ENCODE data around the gene TRMT6. TPM values are rescaled to one million over a fixed set of nuclear protein-coding genes. Genes with fewer than 3 reads are reported as not detected.

The TRMT6 gene
- total and polyA plus RNA-seq, 4 donors: 3.1 to 6.2 (median 4.0) TPM

DNA sequence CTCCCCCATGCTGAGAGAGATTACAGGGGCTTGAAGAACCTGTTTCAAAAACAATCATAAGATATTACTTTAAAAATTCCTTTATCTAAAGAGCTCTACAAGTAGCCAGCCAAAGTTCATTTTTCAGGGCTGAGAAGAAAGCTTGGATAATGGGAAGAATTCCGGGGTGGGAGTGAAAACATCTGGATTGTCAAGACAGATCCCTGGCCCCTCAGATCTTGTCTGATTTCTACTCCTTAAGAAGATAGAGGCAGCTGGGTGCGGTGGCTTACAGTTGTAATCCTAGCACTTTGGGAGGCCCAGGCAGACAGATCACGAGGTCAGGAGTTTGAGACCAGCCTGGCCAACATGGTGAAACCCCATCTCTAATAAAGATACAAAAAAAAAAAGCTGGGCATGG lies 24.8 kb downstream of the TRMT6 start:
- TF ChIP-seq SP1 (IDR thresholded peaks at IDR 0.05): no peak
- TF ChIP-seq GABPA (IDR thresholded peaks at IDR 0.05 in 1 of 2, conservative IDR thresholded peaks at IDR 0.05 in 1 of 2): no peak
- TF ChIP-seq REST (IDR thresholded peaks at IDR 0.05): no peak
- TF ChIP-seq MAX (IDR thresholded peaks at IDR 0.05): no peak
- TF ChIP-seq RAD21 (IDR thresholded peaks at IDR 0.05): no peak
- TF ChIP-seq YY1 (IDR thresholded peaks at IDR 0.05): no peak
- TF ChIP-seq JUND (IDR thresholded peaks at IDR 0.05): no peak
- TF ChIP-seq HNF4A (conservative IDR thresholded peaks at IDR 0.05): no peak
- TF ChIP-seq TAF1 (conservative IDR thresholded peaks at IDR 0.05): no peak
- no peak for TF ChIP-seq ATF3 (IDR thresholded peaks at IDR 0.05)
- TF ChIP-seq NR2F2 (IDR thresholded peaks at IDR 0.05): no peak
- TF ChIP-seq FOXA1 (IDR thresholded peaks at IDR 0.05): no peak
- no peak for TF ChIP-seq HNF4G (IDR thresholded peaks at IDR 0.05)
- no peak for TF ChIP-seq FOXA2 (IDR thresholded peaks at IDR 0.05)
- no peaks in the 10 kb centered on the region for H3K36me3 ChIP-seq (ENCODE audit: control insufficient read depth in 4 of 4, insufficient read depth in 3 of 4, low read depth in 1 of 4, low read length in 3 of 4)
- H3K4me1 ChIP-seq (ENCODE audit: control insufficient read depth in 4 of 4, insufficient read depth in 4 of 4, low read length in 3 of 4): no peaks in the 10 kb centered on the region
- DNase-seq (ENCODE audit: low spot score): no peak
- H3K4me3 ChIP-seq (ENCODE audit: low read depth in 1 of 3, low read length in 3 of 3): no peak overlapping the region
- H3K9ac ChIP-seq (ENCODE audit: low read depth in 1 of 2, low read length in 2 of 2): no peak overlapping the region
- no peak overlapping the region for H3K27ac ChIP-seq (ENCODE audit: low read depth in 1 of 2, low read length in 2 of 2)
- H3K27me3 ChIP-seq (ENCODE audit: control insufficient read depth in 4 of 4, insufficient read depth in 4 of 4, low read length in 3 of 4): peaks cover 0 to 3% (median 0%) of the 10 kb centered on the region in 4 donors
- WGBS: 62% methylated on average over 3 of the region's 3 CpGs
- no peaks in the 10 kb centered on the region for H3K9me3 ChIP-seq (ENCODE audit: control insufficient read depth in 4 of 4, low read length in 3 of 4)

- no peaks in the 10 kb centered on the region for H3K36me3 ChIP-seq (ENCODE audit: control insufficient read depth in 4 of 4, insufficient read depth in 3 of 4, low read depth in 1 of 4, low read length in 3 of 4)
- H3K27ac ChIP-seq (ENCODE audit: low read depth in 1 of 2, low read length in 2 of 2): no peak overlapping the region
- no peaks in the 10 kb centered on the region for H3K9me3 ChIP-seq (ENCODE audit: control insufficient read depth in 4 of 4, low read length in 3 of 4)
- 60% methylated on average over 5 of the region's 5 CpGs for WGBS
- H3K4me3 ChIP-seq (ENCODE audit: low read depth in 1 of 3, low read length in 3 of 3): no peak overlapping the region
- H3K4me1 ChIP-seq (ENCODE audit: control insufficient read depth in 4 of 4, insufficient read depth in 4 of 4, low read length in 3 of 4): no peaks in the 10 kb centered on the region
- no peak for DNase-seq (ENCODE audit: low spot score)
- no peak overlapping the region for H3K9ac ChIP-seq (ENCODE audit: low read depth in 1 of 2, low read length in 2 of 2)
- peaks cover 0 to 3% (median 0%) of the 10 kb centered on the region in 4 donors for H3K27me3 ChIP-seq (ENCODE audit: control insufficient read depth in 4 of 4, insufficient read depth in 4 of 4, low read length in 3 of 4)
- no peak for TF ChIP-seq TAF1 (conservative IDR thresholded peaks at IDR 0.05)
- no peak for TF ChIP-seq FOXA2 (IDR thresholded peaks at IDR 0.05)
- no peak for TF ChIP-seq REST (IDR thresholded peaks at IDR 0.05)
- TF ChIP-seq ATF3 (IDR thresholded peaks at IDR 0.05): no peak
- no peak for TF ChIP-seq SP1 (IDR thresholded peaks at IDR 0.05)
- no peak for TF ChIP-seq HNF4G (IDR thresholded peaks at IDR 0.05)
- TF ChIP-seq RXRA (IDR thresholded peaks at IDR 0.05): no peak
Measured at GRCh38 chr20:5923493-5923892, 26.8 kb downstream of the TRMT6 start.
